GM12873 (cell line): Measurements from ENCODE around the gene MACIR.

Experiments used
- TF ChIP-seq, protein P1 (sequence below): IDR thresholded peaks from 2 replicates; pipeline ENCODE4 v1.5.1; 2012; ENCODE audit warnings: low read depth, mild to moderate bottlenecking, moderate library complexity, low read length, control low read depth; ENCODE audit not compliant: insufficient read depth; ENCODE audit errors: missing control alignments

MACIR gene

DNA sequence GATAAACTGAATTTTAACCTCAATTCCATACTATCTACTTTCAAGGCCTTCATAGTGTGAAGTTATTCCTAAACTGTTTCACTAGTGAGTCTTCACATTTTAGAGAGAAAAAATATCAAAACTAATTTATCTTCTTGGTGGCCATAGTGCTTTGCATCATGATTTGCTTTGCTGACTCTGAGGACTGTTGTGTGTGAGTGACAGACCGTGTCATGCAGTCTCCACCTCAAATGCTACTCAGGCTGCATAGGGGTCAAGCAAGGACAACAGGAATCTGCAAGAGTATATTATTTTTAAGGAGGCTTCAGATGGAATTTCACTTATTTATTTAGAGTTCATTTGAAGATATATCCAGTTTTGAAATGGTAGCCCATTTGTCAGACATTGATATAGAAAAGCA is 34.5 kb downstream of the MACIR start:
- TF ChIP-seq, protein P1, sequence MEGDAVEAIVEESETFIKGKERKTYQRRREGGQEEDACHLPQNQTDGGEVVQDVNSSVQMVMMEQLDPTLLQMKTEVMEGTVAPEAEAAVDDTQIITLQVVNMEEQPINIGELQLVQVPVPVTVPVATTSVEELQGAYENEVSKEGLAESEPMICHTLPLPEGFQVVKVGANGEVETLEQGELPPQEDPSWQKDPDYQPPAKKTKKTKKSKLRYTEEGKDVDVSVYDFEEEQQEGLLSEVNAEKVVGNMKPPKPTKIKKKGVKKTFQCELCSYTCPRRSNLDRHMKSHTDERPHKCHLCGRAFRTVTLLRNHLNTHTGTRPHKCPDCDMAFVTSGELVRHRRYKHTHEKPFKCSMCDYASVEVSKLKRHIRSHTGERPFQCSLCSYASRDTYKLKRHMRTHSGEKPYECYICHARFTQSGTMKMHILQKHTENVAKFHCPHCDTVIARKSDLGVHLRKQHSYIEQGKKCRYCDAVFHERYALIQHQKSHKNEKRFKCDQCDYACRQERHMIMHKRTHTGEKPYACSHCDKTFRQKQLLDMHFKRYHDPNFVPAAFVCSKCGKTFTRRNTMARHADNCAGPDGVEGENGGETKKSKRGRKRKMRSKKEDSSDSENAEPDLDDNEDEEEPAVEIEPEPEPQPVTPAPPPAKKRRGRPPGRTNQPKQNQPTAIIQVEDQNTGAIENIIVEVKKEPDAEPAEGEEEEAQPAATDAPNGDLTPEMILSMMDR: no peak

GRCh38 chr5:103293719-103294118 is 35.2 kb downstream of the MACIR start:
- TF ChIP-seq, protein P1: no peak

DNA sequence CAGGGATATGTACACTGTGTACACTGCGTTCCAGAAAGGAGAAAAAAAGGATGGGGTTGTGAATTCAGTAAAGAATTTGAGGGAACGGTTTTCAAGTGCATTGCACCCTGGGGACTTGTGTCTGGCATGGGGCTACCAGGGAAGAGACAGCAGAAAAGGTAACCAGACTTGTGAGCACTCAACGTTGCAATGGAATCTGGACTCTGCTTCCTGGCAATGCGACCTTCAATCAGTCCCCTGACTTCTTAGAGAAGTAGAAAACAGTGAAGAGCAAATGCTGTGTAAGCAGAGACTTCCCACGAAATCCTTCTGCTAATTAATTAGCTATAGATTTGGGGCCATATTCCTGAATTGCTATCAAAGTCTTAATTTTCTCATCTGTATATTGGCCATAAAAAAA is 36.3 kb downstream of the MACIR start:
- TF ChIP-seq, protein P1: no peak

DNA sequence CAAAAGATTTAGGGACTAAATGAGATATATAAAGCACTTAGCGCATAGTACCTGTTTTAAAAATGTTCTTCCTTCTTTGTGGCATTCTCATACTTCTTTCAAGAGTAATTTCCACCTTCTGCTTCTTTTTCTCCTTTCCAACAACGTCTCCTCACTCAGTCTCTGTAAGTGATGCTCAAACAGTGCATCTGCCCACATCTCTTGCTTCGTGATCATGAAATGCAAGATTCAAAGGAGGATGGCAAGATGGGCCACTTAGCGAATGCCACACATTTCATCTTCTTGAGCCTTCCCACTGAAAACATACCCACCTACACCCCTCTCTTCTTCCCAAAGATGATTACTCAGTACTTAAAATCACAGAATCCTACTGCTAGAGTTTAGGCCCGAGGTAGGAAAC is 36.9 kb downstream of the MACIR start:
- TF ChIP-seq, protein P1: no peak

DNA sequence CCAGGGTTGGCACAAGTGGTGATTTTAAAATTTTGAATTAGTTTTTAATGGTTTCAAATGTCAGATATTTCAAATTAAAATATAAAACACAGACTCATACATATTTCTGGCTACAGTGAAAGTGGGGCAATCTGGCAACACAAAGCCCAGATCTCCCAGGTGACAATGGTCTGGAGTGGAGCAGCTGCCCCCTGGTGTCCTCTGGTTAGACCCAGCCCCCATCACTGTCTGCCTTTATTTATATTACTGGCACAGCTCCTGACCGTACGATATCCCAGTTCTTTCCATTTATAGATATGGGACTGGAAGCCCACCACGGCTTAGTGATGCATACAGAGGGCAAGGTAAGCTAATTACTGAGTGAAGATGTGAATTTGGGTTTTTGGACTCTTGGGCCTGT is 37.3 kb downstream of the MACIR start:
- TF ChIP-seq, protein P1: no peak

DNA sequence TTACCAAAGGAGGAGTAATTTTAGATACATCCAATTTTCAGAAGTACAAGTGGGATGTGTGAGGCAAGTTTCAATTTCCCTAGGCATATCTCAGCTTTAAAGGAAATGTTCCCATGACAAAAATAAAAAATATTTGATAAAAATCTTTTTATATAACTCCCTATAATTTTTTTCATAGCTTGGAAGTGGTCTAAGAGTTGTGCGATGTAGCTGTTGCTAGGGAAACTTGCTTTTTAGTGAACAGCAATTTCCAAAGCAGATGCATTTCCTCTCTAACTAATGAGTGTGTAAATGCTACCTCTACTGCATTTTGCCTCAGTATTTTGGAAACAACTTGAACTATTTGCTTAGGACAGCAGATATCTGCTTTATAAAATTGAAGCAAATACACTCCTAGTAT is 39.6 kb downstream of the MACIR start:
- TF ChIP-seq, protein P1: no peak

DNA sequence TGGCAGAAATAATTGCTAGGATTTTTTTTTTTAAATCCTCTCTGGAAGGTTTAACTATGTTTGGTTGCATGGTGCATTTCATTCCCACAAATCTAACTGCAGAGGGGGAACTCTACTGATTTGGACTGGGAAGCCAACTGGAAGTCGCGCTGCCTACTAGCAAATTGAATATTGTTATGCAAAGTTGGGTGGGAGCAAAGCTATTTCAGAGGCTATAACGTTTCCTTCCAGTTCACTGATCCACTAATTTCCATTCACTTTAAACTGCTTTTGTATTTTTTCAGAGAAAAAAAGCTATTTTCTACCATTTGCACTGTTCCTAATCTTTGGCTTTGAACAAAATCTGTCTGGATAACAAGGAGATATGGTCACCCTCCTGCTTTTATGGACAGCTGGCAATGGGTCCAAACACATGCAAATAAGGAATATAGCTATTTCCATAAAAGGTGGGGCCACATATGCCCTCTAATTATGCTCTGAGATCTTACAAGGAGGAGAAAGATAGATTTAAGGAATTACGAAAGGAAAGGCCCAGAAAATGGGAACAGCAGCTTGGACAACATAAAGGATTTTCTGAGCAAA is 40.1 kb downstream of the MACIR start:
- TF ChIP-seq, protein P1: no peak

- TF ChIP-seq, protein P1: no peak
Observed at GRCh38 chr5:103305809-103306208, 47.2 kb downstream of the MACIR start.
